HCT116 (cell line): Measurements from ENCODE around the gene RGS7.

Source experiments
- EGR1 ChIP-seq: IDR thresholded peaks from 2 replicates; pipeline ENCODE4 v1.6.1; 2012; ENCODE audit warnings: low read depth
- EZH2phosphoT487 ChIP-seq: fragments of 200-600 bp; IDR thresholded peaks from 2 replicates; pipeline ENCODE4 v1.6.1; 2018; ENCODE audit warnings: antibody characterized with exemption, borderline replicate concordance
- JUND ChIP-seq: IDR thresholded peaks from 2 replicates; pipeline ENCODE4 v1.6.1; 2012
- POLR2A ChIP-seq: IDR thresholded peaks from 2 replicates; pipeline ENCODE4 v1.7.0; 2011; ENCODE audit warnings: borderline replicate concordance; ENCODE audit not compliant: insufficient read depth, insufficient read length; ENCODE audit errors: extremely low read depth
- POLR2AphosphoS5 ChIP-seq: IDR thresholded peaks from 2 replicates; pipeline ENCODE4 v1.6.1; 2011; ENCODE audit warnings: mild to moderate bottlenecking, low read depth, low read length, moderate library complexity
- RAD21 ChIP-seq: IDR thresholded peaks from 2 replicates; pipeline ENCODE4 v1.6.1; 2012; ENCODE audit warnings: low read depth, mild to moderate bottlenecking
- SRF ChIP-seq: IDR thresholded peaks from 2 replicates; pipeline ENCODE4 v1.6.1; 2012; ENCODE audit warnings: low read depth
- TCF7L2 ChIP-seq: IDR thresholded peaks from 2 replicates; pipeline ENCODE4 v1.7.0; 2011; ENCODE audit warnings: borderline replicate concordance, inconsistent platforms; ENCODE audit not compliant: insufficient read depth, insufficient read length; ENCODE audit errors: extremely low read depth
- YY1 ChIP-seq: IDR thresholded peaks from 2 replicates; pipeline ENCODE4 v1.6.1; 2011; ENCODE audit warnings: low read length, low read depth, moderate library complexity, mild to moderate bottlenecking; ENCODE audit not compliant: insufficient replicate concordance; ENCODE audit errors: extremely low read depth
- ZFX ChIP-seq: fragments of 450-650 bp; IDR thresholded peaks from 2 replicates; pipeline ENCODE4 v1.6.1; 2017
- TF ChIP-seq, protein P1 (sequence below): IDR thresholded peaks from 2 replicates; pipeline ENCODE4 v1.6.1; 2012
- TF ChIP-seq, protein P2 (sequence below), 3 experiments: fragments of 200-600 bp in 1 of 3; sonication (generic) in 1 of 3; IDR thresholded peaks in 2 of 3; conservative IDR thresholded peaks in 1 of 3; 2 replicates each; pipeline ENCODE4 v1.5.1; 2012 to 2017; ENCODE audit warnings: low read depth in 2 of 3, low read length in 2 of 3, antibody characterized with exemption in 1 of 3, borderline replicate concordance in 1 of 3, control low read depth in 1 of 3, mild to moderate bottlenecking in 1 of 3, mixed read lengths in 1 of 3, mixed run types in 1 of 3, moderate library complexity in 1 of 3; ENCODE audit not compliant: insufficient read depth in 1 of 3
- TF ChIP-seq, protein P3 (sequence below): IDR thresholded peaks from 2 replicates; pipeline ENCODE4 v1.6.1; 2011; ENCODE audit warnings: mild to moderate bottlenecking, low read length, moderate library complexity; ENCODE audit not compliant: insufficient replicate concordance; ENCODE audit errors: extremely low read depth

DNA sequence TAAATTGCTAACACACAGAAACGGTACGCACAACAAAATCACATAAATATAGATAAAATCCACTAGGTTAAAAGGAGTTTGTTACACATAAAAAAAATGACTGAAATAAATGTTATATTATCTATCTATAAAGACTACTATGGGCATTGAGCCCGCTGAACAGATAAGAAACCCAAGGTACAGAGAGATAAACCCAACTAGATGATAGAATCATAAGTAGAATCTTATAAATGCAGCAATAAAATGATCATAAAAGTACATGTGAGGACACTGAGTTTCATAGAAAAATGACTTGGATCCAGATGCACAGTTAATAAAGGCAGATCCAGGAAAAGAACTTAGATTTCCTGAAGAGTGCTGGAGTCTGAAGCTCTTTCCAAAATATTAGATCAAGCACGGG lies 128.7 kb downstream of the RGS7 start:
- TF ChIP-seq, protein P1, sequence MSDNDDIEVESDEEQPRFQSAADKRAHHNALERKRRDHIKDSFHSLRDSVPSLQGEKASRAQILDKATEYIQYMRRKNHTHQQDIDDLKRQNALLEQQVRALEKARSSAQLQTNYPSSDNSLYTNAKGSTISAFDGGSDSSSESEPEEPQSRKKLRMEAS, result no peak
- TF ChIP-seq EGR1 (no peak), RAD21 (no peak), POLR2AphosphoS5 (no peak), POLR2A (no peak), JUND (no peak), YY1 (no peak), ZFX (no peak), SRF (no peak), EZH2phosphoT487 (no peak), TCF7L2 (no peak)
- TF ChIP-seq, protein P2, sequence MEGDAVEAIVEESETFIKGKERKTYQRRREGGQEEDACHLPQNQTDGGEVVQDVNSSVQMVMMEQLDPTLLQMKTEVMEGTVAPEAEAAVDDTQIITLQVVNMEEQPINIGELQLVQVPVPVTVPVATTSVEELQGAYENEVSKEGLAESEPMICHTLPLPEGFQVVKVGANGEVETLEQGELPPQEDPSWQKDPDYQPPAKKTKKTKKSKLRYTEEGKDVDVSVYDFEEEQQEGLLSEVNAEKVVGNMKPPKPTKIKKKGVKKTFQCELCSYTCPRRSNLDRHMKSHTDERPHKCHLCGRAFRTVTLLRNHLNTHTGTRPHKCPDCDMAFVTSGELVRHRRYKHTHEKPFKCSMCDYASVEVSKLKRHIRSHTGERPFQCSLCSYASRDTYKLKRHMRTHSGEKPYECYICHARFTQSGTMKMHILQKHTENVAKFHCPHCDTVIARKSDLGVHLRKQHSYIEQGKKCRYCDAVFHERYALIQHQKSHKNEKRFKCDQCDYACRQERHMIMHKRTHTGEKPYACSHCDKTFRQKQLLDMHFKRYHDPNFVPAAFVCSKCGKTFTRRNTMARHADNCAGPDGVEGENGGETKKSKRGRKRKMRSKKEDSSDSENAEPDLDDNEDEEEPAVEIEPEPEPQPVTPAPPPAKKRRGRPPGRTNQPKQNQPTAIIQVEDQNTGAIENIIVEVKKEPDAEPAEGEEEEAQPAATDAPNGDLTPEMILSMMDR (IDR thresholded peaks at IDR 0.05 in 2 of 3, conservative IDR thresholded peaks at IDR 0.05 in 1 of 3; ENCODE audit: borderline replicate concordance in 1 of 3, insufficient read depth in 1 of 3, low read depth in 2 of 3, low read length in 2 of 3), result no peak
- TF ChIP-seq, protein P3, sequence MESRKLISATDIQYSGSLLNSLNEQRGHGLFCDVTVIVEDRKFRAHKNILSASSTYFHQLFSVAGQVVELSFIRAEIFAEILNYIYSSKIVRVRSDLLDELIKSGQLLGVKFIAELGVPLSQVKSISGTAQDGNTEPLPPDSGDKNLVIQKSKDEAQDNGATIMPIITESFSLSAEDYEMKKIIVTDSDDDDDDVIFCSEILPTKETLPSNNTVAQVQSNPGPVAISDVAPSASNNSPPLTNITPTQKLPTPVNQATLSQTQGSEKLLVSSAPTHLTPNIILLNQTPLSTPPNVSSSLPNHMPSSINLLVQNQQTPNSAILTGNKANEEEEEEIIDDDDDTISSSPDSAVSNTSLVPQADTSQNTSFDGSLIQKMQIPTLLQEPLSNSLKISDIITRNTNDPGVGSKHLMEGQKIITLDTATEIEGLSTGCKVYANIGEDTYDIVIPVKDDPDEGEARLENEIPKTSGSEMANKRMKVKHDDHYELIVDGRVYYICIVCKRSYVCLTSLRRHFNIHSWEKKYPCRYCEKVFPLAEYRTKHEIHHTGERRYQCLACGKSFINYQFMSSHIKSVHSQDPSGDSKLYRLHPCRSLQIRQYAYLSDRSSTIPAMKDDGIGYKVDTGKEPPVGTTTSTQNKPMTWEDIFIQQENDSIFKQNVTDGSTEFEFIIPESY, result no peak
